Neural cell (in vitro differentiated cells): ENCODE results near the gene PHF3. TPM values are rescaled to one million over a fixed set of nuclear protein-coding genes. Genes with fewer than 3 reads are reported as not detected.

Experiments used
- H2AFZ ChIP-seq: fragments of 200-600, 300-800 bp; sonication (generic), shearing (Covaris generic); 2 replicates; pipeline ENCODE4 v1.6.0; 2014; ENCODE audit warnings: low read depth, mild to moderate bottlenecking, antibody characterized with exemption, low read length, moderate library complexity
- H3F3A ChIP-seq: fragments of 200-600 bp; shearing (Covaris generic); 2 replicates; pipeline ENCODE4 v1.6.1; 2016; ENCODE audit warnings: mild to moderate bottlenecking, moderate library complexity, mixed read lengths, antibody characterized with exemption, low read length; ENCODE audit not compliant: insufficient read depth, poor library complexity, severe bottlenecking
- H3K27ac ChIP-seq: fragments of 200-600, 300-800 bp; sonication (generic), shearing (Covaris generic); 2 replicates; pipeline ENCODE4 v1.5.1; 2014; ENCODE audit warnings: mild to moderate bottlenecking, low read length, moderate library complexity
- H3K27me3 ChIP-seq: fragments of 300-800, 200-600 bp; sonication (generic), shearing (Covaris generic); 2 replicates; pipeline ENCODE4 v1.6.0; 2014; ENCODE audit warnings: mild to moderate bottlenecking, low read depth, low read length, moderate library complexity; ENCODE audit not compliant: insufficient read depth
- H3K36me3 ChIP-seq: fragments of 300-800, 200-600 bp; sonication (generic), shearing (Covaris generic); 2 replicates; pipeline ENCODE4 v1.5.1; 2014; ENCODE audit warnings: mild to moderate bottlenecking, antibody characterized with exemption, low read length, moderate library complexity; ENCODE audit not compliant: insufficient read depth
- H3K4me2 ChIP-seq: fragments of 300-800, 200-600 bp; sonication (generic), shearing (Covaris generic); 2 replicates; pipeline ENCODE4 v1.6.0; 2014; ENCODE audit warnings: mild to moderate bottlenecking, low read length
- H3K4me3 ChIP-seq: fragments of 300-800, 200-600 bp; sonication (generic), shearing (Covaris generic); 2 replicates; pipeline ENCODE4 v1.5.1; 2014; ENCODE audit warnings: mild to moderate bottlenecking, low read length, moderate library complexity
- H3K79me2 ChIP-seq: fragments of 200-600 bp; shearing (Covaris generic); replicated peaks from 2 replicates; pipeline ENCODE4 v1.6.0; 2014; ENCODE audit warnings: mild to moderate bottlenecking, low read length, moderate library complexity; ENCODE audit not compliant: insufficient read depth
- H3K9ac ChIP-seq: fragments of 300-800, 200-600 bp; sonication (generic), shearing (Covaris generic); 2 replicates; pipeline ENCODE4 v1.6.1; 2016; ENCODE audit warnings: mild to moderate bottlenecking, low read length, mixed read lengths
- H3K9me2 ChIP-seq: fragments of 200-600 bp; shearing (Covaris generic); 2 replicates; pipeline ENCODE4 v1.6.1; 2016; ENCODE audit warnings: mild to moderate bottlenecking, low read length, mixed read lengths; ENCODE audit not compliant: insufficient read depth
- H3K9me3 ChIP-seq: fragments of 200-600, 300-800 bp; sonication (generic), shearing (Covaris generic); 2 replicates; pipeline ENCODE4 v1.6.1; 2016; ENCODE audit warnings: mild to moderate bottlenecking, mixed run types, low read length, moderate library complexity, mixed read lengths
- H4K20me1 ChIP-seq: fragments of 200-600 bp; shearing (Covaris generic); 2 replicates; pipeline ENCODE4 v1.6.1; 2016; ENCODE audit warnings: mild to moderate bottlenecking, mixed run types; ENCODE audit not compliant: insufficient read depth
- EP300 ChIP-seq: fragments of 450-650 bp; conservative IDR thresholded peaks from 2 replicates; pipeline ENCODE4 v1.6.1; 2014; ENCODE audit warnings: antibody characterized with exemption, mild to moderate bottlenecking, moderate library complexity; ENCODE audit not compliant: poor library complexity, severe bottlenecking
- EZH2 ChIP-seq: fragments of 200-600, 300-800 bp; shearing (Covaris generic), sonication (generic); IDR thresholded peaks from 2 replicates; pipeline ENCODE4 v1.6.1; 2014; ENCODE audit warnings: antibody characterized with exemption, low read length, borderline replicate concordance, mild to moderate bottlenecking; ENCODE audit not compliant: insufficient read depth, poor library complexity, severe bottlenecking
- MXI1 ChIP-seq: fragments of 450-650 bp; conservative IDR thresholded peaks from 2 replicates; pipeline ENCODE4 v1.6.1; 2014; ENCODE audit warnings: antibody characterized with exemption, mild to moderate bottlenecking; ENCODE audit not compliant: poor library complexity, severe bottlenecking
- POLR2AphosphoS5 ChIP-seq: IDR thresholded peaks from 2 replicates; pipeline ENCODE4 v1.6.1; 2012
- RAD21 ChIP-seq: fragments of 450-650 bp; conservative IDR thresholded peaks from 2 replicates; pipeline ENCODE4 v1.6.1; 2014; ENCODE audit warnings: antibody characterized with exemption, mild to moderate bottlenecking, moderate library complexity
- SMC3 ChIP-seq: fragments of 450-650 bp; conservative IDR thresholded peaks from 2 replicates; pipeline ENCODE4 v1.6.1; 2014; ENCODE audit warnings: antibody characterized with exemption, mild to moderate bottlenecking, moderate library complexity; ENCODE audit not compliant: poor library complexity
- TAF1 ChIP-seq: IDR thresholded peaks from 2 replicates; pipeline ENCODE4 v1.6.1; 2012; ENCODE audit warnings: low read depth
- polyA plus RNA-seq: library from polyadenylated mRNA; depleted of rRNA; stranded (reverse); fragments of >200 nt; gene quantifications from 2 replicates; pipeline ENCODE4 v1.2.3, GENCODE V29; 2014
- TF ChIP-seq, protein P1 (sequence below): IDR thresholded peaks from 2 replicates; pipeline ENCODE4 v1.6.1; 2012; ENCODE audit warnings: borderline replicate concordance
- TF ChIP-seq, protein P2 (sequence below): fragments of 450-650 bp; IDR thresholded peaks from 2 replicates; pipeline ENCODE4 v1.5.1; 2014; ENCODE audit warnings: antibody characterized with exemption, mild to moderate bottlenecking, moderate library complexity; ENCODE audit not compliant: poor library complexity, severe bottlenecking

Gene PHF3
- polyA plus RNA-seq, 1 donor from 2014 or later, result 21.1 TPM

DNA sequence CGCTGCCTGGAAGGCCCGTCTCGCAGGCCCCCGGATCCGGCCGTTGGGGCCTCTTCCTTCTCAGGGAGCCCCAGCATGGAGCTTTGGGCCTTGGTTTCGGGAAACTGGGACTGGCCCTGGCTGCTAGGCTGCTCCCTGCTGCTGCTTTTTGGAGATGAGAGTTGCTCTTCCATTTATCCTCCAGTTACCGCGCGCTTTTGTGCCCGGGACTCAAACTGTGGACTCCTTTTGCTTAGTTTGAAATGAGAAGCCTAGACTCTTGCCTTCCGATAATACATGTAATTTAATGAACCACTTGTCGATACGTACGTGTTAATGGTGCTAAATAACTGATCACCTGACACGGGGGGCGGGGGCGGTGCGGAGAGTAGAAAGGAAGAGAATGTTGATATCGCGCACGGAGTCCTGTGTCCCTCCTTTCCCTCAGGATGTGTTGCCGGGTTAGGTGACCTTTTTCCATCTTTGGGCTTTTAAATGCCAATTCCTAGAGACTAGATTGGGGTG, 968 bp downstream of the PHF3 start:
- no peaks in the 10 kb centered on the region for H3K27me3 ChIP-seq
- H3K27ac ChIP-seq, result peak overlapping the region; percentile 94
- H3K4me2 ChIP-seq, result peak overlapping the region; percentile 92
- TF ChIP-seq, protein P1, sequence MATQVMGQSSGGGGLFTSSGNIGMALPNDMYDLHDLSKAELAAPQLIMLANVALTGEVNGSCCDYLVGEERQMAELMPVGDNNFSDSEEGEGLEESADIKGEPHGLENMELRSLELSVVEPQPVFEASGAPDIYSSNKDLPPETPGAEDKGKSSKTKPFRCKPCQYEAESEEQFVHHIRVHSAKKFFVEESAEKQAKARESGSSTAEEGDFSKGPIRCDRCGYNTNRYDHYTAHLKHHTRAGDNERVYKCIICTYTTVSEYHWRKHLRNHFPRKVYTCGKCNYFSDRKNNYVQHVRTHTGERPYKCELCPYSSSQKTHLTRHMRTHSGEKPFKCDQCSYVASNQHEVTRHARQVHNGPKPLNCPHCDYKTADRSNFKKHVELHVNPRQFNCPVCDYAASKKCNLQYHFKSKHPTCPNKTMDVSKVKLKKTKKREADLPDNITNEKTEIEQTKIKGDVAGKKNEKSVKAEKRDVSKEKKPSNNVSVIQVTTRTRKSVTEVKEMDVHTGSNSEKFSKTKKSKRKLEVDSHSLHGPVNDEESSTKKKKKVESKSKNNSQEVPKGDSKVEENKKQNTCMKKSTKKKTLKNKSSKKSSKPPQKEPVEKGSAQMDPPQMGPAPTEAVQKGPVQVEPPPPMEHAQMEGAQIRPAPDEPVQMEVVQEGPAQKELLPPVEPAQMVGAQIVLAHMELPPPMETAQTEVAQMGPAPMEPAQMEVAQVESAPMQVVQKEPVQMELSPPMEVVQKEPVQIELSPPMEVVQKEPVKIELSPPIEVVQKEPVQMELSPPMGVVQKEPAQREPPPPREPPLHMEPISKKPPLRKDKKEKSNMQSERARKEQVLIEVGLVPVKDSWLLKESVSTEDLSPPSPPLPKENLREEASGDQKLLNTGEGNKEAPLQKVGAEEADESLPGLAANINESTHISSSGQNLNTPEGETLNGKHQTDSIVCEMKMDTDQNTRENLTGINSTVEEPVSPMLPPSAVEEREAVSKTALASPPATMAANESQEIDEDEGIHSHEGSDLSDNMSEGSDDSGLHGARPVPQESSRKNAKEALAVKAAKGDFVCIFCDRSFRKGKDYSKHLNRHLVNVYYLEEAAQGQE, result no peak
- peak; percentile 42 for TF ChIP-seq POLR2AphosphoS5
- no peaks in the 10 kb centered on the region for H3K36me3 ChIP-seq
- H3K9me3 ChIP-seq, result no peaks in the 10 kb centered on the region
- H2AFZ ChIP-seq, result peak overlapping the region; percentile 58
- H3K9ac ChIP-seq, result peak overlapping the region; percentile 97
- H3K4me3 ChIP-seq, result peak overlapping the region; percentile 87
- peaks cover 48% of the 10 kb centered on the region for H3K79me2 ChIP-seq
- no peaks in the 10 kb centered on the region for H3K9me2 ChIP-seq
- H4K20me1 ChIP-seq, result peaks cover 9% of the 10 kb centered on the region
- H3F3A ChIP-seq, result peaks cover 4% of the 10 kb centered on the region

DNA sequence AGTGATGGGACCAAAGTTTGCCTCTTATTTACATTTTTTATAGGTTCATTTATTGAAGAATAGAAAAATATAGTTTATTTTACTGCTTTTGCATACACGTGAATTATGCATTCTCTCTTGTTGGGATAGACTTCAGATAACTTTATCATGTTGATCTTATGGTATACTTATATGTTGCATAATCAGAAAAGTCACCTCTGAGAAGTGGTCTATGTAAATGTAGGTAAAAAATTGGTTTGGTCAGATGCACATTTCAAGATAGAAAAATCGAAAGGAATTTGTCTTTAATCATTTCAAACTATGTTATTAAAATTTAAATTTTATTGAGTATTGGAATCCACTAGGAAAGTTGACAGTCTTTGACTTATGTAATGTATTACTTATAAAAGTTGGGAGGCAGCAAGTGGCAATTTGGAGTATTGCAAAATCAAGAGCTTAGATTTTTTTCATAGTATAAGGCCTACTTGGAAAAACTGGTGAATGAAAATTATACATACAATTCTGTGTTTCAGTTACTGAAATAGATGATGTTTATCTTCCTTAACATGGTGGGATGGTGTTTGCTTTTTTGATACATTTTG, 2.4 kb downstream of the PHF3 start:
- Histone ChIP-seq H3F3A (peaks cover 4% of the 10 kb centered on the region), H4K20me1 (peaks cover 9% of the 10 kb centered on the region), H2AFZ (no peak overlapping the region), H3K27me3 (no peaks in the 10 kb centered on the region), H3K4me2 (peak overlapping the region; percentile 92), H3K36me3 (no peaks in the 10 kb centered on the region), H3K4me3 (peak overlapping the region; percentile 87), H3K9me3 (no peaks in the 10 kb centered on the region), H3K27ac (no peak overlapping the region), H3K9me2 (no peaks in the 10 kb centered on the region), H3K79me2 (peaks cover 62% of the 10 kb centered on the region), H3K9ac (peak overlapping the region; percentile 97)
- TF ChIP-seq TAF1 (no peak), MXI1 (no peak), POLR2AphosphoS5 (no peak), EZH2 (no peak), RAD21 (no peak), SMC3 (no peak), EP300 (no peak)
- TF ChIP-seq, protein P1, result no peak
- TF ChIP-seq, protein P2, sequence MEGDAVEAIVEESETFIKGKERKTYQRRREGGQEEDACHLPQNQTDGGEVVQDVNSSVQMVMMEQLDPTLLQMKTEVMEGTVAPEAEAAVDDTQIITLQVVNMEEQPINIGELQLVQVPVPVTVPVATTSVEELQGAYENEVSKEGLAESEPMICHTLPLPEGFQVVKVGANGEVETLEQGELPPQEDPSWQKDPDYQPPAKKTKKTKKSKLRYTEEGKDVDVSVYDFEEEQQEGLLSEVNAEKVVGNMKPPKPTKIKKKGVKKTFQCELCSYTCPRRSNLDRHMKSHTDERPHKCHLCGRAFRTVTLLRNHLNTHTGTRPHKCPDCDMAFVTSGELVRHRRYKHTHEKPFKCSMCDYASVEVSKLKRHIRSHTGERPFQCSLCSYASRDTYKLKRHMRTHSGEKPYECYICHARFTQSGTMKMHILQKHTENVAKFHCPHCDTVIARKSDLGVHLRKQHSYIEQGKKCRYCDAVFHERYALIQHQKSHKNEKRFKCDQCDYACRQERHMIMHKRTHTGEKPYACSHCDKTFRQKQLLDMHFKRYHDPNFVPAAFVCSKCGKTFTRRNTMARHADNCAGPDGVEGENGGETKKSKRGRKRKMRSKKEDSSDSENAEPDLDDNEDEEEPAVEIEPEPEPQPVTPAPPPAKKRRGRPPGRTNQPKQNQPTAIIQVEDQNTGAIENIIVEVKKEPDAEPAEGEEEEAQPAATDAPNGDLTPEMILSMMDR, result no peak
